Measurements from ENCODE around the gene UGT2B7.
"Not testable (repeated sequence)": the region's sequence is repeated elsewhere in the genome, so short reads cannot be mapped to it uniquely, and the experiment has no call there.

Gene UGT2B7

DNA sequence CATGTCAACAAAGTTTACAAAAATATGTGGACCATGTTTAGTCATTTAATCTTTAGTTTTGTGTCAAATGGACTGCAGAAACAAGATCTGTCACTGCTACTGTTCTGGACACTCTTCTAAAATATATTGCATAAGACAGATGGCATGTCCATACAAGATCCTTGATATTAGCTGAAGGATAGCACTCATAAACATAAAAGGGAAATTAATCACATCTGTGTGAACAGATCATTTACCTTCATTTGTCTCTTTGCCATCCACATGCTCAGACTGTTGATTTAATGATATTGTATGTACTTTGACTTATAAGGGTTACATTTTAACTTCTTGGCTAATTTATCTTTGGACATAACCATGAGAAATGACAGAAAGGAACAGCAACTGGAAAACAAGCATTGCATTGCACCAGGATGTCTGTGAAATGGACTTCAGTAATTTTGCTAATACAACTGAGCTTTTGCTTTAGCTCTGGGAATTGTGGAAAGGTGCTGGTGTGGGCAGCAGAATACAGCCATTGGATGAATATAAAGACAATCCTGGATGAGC, at the start of gene UGT2B7:
TSS of gene UGT2B7 (plus strand) at position 364 of the 546 bp plus-strand sequence. CDS start at position 411, 47 bp downstream.
- DNase-seq, result no peak

DNA sequence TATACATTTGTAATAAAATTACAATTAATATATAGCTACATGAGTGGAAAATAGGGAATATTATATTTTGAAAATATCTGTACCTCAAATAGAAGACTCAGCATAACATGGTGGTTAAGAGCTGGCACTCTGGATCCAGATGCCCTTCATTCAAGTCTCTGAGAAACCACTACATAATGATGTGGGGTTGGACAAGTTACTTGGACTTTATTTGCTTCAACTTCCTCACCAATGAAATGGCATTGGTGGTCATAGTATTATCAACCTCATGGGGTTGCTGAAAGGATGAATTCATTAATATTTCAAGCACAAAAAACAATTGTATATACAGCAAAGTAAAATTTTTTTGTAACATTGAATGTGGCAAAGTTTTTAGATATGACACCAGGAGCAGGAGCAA, 46.4 kb upstream of the UGT2B7 start:
- no peak for DNase-seq

DNA sequence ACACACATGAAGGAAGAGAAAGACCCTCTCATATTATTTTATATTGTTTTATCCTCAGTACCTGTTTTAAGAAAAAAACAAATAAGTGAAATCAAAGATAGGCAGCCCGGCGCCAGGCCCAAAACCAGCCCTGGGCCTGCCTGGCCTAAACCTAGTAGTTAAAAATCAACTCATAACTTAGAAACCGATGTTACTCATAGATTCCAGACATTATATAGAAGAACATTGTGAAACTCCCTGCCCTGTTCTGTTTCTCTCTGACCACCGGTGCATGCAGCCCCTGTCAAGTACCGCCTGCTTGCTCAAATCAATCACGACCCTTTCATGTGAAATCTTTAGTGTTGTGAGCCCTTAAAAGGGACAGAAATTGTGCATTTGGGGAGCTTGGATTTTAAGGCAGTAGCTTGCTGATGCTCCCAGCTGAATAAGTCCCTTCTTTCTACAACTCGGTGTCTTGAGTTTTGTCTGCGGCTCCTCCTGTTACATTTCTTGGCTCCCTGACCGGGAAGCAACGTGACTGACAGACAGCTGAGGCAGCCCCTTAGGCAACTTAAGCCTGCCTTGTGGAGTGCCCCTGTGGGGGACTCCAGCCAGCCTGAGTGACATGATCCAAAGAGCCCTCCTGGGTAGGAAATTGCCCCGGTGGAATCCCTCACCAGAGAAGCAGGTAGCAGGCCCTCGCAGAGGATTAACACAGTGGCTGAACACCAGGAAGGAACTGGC, 45.3 kb upstream of the UGT2B7 start:
- DNase-seq, result not testable (repeated sequence)

DNA sequence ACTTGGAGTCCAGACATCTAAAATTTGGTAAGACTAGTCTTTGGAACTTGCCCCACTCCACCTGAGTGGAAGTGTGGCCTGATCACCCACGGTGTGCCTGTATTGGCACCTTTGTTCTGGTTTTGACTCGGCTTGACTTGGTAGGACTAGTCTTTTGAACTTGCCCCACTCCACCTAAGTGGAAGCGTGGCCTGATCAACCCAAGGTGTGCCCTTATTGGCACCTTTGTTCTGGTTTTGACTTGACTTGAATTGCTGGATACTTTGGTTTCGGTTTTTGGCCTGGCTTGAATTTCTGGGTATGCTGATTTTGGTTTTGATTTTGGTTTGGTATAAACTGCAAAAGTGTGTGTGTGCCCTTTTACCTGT, 44.7 kb upstream of the UGT2B7 start:
- DNase-seq, result no peak

DNA sequence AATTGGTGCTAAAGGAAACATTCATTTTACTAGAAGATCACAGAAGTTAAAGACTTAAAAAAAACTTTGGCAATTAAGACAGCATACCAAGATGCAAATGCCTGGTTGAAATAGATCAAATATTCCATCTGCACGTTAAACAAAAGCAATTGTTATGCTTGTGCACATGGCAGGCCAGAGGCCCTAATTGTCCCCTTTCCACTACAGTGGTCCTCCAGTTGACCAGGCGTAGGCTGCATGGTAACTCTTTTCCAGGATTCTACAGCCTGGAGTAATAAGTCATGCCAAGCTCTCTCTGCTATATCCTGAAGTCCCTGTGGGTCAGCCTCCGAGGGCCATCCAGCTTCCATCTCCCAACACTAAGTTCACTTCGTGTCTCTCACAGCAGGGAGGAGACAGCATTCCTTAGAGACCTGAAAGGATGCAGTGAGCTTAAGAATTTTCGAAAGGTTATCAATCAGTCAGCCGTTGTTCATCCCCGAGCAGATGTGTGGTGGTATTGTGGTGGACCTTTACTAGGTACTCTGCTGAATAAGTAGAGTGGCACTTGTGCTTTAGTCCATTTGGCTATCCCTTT, 42.9 kb upstream of the UGT2B7 start:
- not testable (repeated sequence) for DNase-seq

- not testable (repeated sequence) for DNase-seq
Observed at GRCh38 chr4:69054033-69054432, 42.2 kb upstream of the UGT2B7 start.

DNA sequence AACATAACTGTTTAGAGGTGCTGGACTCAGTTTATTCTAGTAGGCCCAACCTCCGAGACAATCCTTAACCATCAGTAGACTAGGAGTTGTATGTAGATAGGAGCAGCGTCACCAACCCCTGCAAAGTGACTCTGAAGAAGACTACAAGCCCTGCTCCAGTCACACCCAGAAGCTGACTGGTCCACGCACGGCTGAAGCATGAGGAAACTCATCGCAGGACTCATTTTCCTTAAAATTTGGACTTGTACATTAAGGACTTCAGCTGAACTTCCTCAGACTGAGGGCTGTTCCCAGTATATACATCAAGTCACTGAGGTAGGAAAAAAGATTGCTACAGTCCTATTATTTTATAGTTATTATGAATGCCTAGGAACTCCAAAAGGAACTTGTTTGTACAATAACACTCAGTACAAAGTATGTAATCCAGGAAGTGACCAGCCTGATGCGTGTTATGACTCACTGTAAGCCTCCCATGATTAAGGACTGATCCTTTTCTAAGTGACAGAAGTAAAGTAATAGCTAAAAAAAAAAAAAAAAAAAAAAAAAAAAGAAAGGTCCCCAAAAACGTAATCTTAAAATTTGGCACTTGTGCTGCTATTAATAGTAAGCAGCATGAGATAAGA, 41.6 kb upstream of the UGT2B7 start:
- DNase-seq, result no peak

GRCh38 chr4:69056150-69056549, 40.1 kb upstream of the UGT2B7 start:
- no peak for DNase-seq

- no peak for DNase-seq
Observed at GRCh38 chr4:69056921-69057550, 39.2 kb upstream of the UGT2B7 start.

DNA sequence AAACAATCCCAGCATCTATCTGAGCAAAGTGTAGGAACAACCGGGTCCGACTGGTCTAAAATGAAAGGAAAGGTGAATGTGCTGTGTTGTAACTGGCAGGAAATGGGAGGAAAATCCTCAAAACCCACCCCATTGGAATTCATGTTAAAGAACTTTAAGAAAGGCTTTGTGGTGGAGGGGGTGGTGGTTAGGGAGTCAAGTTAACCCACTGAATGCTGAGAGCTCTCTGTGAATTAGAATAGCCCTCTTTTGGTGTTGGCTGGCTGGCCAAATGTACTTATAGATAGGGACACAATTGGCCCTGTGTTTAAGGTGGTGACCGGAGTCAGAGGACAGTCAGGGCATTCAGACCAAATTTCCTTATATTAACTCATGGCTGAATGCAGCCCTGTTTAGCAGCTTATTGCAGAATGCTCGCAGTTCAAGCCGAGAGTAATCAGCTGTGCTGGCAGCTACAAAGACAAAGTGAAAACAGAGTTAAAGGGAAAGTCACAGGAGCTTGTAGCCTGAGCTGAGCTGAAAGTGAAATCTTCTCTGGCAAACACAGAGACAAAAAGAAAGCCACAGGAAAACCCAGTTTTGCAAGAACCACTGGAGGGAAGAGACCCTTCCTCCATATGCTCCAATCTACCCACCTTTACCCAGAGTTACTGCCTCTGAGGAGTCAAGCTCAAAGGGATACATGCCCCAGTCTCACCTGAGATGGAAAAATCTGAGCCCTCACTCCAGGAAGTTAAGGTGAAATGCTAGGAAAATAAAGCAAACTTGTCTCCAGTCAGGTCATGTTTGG, 38.5 kb upstream of the UGT2B7 start:
- peak; percentile 4 for DNase-seq

DNA sequence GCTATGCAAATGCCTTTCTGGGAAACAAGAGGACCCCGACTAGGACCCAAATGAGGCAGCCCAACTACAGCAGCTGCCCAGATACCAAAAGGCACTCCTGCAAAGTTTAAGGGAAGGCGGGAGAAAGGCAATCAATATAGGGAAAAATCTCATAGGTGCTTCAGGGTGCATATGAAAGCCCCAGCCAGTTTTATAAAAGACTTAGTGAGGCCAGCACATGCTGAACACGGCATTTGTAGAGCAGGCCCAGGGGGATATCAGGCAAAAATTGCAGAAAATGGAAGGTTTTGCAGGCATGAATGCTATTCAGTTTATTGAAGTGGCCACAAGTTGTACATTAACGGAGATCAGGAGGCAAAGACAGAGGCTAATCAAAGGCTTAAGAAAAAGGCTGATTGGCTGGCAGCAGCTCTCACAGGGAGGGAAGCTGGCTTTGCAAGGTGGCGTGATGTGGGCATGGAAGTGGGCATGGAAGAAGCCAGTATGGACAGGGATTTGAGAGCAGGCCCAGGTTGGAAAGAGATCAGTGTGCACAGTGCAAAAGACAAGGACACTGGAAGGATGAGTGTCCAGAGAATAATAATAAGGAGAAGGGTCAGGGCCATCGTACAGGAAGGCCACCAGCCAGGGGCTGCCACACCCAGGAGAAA, 37.7 kb upstream of the UGT2B7 start:
- no peak for DNase-seq

DNA sequence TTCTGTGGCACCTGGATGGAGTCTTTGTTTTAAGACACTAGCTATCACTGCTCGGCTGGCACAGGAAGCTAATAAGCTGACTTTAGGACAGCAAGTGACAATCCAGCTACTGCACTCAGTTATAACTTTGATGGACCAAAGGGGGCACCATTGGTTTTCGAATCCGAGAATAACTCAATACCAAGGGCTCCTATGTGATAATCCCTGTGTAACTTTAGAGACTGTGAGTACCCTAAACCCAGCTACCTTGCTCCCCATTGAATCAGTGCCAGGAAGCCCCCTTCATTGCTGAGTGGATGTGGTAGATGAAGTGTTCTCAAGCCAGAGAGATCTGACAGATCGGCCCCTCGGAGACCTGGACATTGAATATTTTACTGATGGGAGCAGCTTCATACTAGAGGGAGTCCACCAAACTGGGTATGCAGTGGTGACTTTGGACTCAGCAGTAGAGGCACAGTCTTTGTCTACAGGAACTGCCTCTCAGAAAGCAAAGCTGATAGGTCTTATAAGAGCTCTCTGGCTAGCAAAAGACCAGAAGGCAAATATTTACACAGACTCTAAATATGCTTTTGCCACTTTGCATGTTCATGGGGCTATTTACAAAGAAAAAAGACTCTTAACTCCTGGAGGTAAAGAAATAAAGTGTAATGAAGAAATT, 35.5 kb upstream of the UGT2B7 start:
- no peak for DNase-seq

DNA sequence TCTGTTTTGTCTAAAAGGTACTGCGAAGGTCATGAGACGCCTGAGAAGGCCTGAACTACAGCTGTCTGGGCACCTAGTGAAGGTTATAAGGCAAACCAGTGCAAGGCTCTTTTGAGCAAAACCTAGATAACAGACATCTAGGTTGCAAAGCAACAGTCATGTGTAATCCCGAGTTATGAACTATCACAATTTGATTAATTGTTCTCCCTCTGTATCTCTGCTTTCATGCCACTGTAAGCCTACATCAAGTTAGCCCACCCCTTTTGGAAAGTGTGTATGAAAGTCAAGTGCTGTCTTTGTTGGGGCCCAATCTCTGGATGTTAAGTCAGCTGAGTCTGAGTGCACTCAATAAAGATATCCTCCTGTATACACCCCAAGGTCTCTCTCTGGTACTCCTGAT, 31.9 kb upstream of the UGT2B7 start:
- no peak for DNase-seq

GRCh38 chr4:69066945-69067344, 29.3 kb upstream of the UGT2B7 start:
- DNase-seq, result no peak

DNA sequence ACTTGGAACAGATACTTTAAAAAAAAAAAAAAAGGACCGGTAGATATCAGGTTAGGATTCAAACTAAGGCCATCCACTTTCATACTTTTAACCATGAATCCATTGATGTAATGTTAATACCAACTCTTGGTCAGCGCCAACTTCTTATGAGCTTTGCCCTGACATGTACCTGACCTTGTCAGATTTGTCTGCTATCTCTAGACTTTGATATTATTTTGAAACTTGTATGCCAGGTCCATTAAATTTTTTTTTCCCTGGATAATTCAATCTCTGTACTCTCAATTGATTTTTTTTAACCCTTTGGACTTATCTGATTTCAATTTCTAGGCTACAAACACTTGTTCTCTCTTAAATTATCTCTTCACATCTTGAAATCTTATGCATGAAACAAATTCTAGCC, 27.2 kb upstream of the UGT2B7 start:
- DNase-seq, result no peak

GRCh38 chr4:69070590-69070989, 25.7 kb upstream of the UGT2B7 start:
- DNase-seq, result no peak

GRCh38 chr4:69071286-69071685, 25.0 kb upstream of the UGT2B7 start:
- DNase-seq, result no peak

DNA sequence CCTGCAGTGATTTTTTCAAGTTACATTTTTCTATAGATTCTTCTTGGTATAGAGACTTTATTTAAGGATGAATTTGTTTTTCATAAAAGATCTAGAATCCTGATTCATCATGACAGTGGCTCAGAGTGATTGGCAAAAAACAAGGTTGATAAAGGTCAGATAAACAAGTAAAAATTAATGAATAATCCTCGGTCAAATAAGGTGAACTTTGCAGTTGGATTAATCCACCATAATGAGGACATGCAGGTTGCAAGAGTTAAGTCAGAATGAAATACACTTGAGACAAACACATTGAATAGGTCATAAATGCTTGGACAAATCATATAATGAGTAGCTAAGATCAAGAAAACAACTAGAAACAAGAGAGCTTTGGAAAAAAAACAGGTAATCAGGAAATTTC, 22.9 kb upstream of the UGT2B7 start:
- DNase-seq, result no peak

- DNase-seq, result no peak
Observed at GRCh38 chr4:69075061-69075792, 21.0 kb upstream of the UGT2B7 start.

- no peak for DNase-seq
Observed at GRCh38 chr4:69078852-69079251, 17.4 kb upstream of the UGT2B7 start.

GRCh38 chr4:69088473-69088872, 7.8 kb upstream of the UGT2B7 start:
- DNase-seq, result no peak

Measured in NCI-H774 (cell line).